Mesenchymal stem cell (in vitro differentiated cells and primary cell): ENCODE measurements around the gene PDGFD.

ENCODE experiments used
- DNase-seq: peaks from one replicate; pipeline ENCODE4 v3.0.0-alpha.2; 2013
- H2AFZ ChIP-seq: one replicate; pipeline ENCODE4 v1.6.1; 2013; ENCODE audit warnings: low read depth, mild to moderate bottlenecking, control low read depth, inconsistent platforms, low read length, moderate library complexity
- H2AK5ac ChIP-seq: 2 replicates; pipeline ENCODE4 v1.6.1; 2013; ENCODE audit warnings: low read length, moderate library complexity, mild to moderate bottlenecking, inconsistent platforms; ENCODE audit not compliant: severe bottlenecking
- H2BK120ac ChIP-seq: one replicate; pipeline ENCODE4 v1.6.1; 2013; ENCODE audit warnings: low read depth, mild to moderate bottlenecking, inconsistent platforms, low read length, moderate library complexity
- H2BK12ac ChIP-seq, 2 experiments: one replicate each; pipeline ENCODE4 v1.6.1; 2013; ENCODE audit warnings: inconsistent platforms in 2 of 2, low read length in 2 of 2, mild to moderate bottlenecking in 2 of 2, moderate library complexity in 2 of 2, control low read depth in 1 of 2
- H2BK15ac ChIP-seq: one replicate; pipeline ENCODE4 v1.6.1; 2013; ENCODE audit warnings: mild to moderate bottlenecking, low read depth, inconsistent platforms; ENCODE audit not compliant: poor library complexity, severe bottlenecking
- H2BK5ac ChIP-seq: 2 replicates; pipeline ENCODE4 v1.6.1; 2013; ENCODE audit warnings: low read depth, mild to moderate bottlenecking, low read length, control low read depth, inconsistent platforms; ENCODE audit not compliant: poor library complexity, severe bottlenecking
- H3K14ac ChIP-seq, 2 experiments: one replicate each; pipeline ENCODE4 v1.6.1; 2013; ENCODE audit warnings: inconsistent platforms in 2 of 2, low read length in 2 of 2, control low read depth in 1 of 2, mild to moderate bottlenecking in 1 of 2, moderate library complexity in 1 of 2
- H3K18ac ChIP-seq, 2 experiments: one replicate each; pipeline ENCODE4 v1.6.1; 2013; ENCODE audit warnings: inconsistent platforms in 2 of 2, low read length in 2 of 2, control low read depth in 1 of 2, low read depth in 1 of 2, mild to moderate bottlenecking in 1 of 2
- H3K23ac ChIP-seq, 2 experiments: one replicate each; pipeline ENCODE4 v1.6.1; 2013; ENCODE audit warnings: inconsistent platforms in 2 of 2, low read length in 2 of 2, mild to moderate bottlenecking in 2 of 2, moderate library complexity in 2 of 2, control low read depth in 1 of 2
- H3K27ac ChIP-seq: 2 replicates; pipeline ENCODE4 v1.5.1; 2013; ENCODE audit warnings: mild to moderate bottlenecking, moderate library complexity, low read length, control low read depth, inconsistent platforms; ENCODE audit not compliant: poor library complexity, severe bottlenecking
- H3K27me3 ChIP-seq, 2 experiments: 2 replicates each; pipeline versions ENCODE4 v1.6.1 to v1.7.0; 2013; ENCODE audit warnings: low read length in 2 of 2, mild to moderate bottlenecking in 2 of 2, moderate library complexity in 2 of 2, control low read depth in 1 of 2, inconsistent platforms in 1 of 2; ENCODE audit not compliant: control insufficient read depth in 1 of 2, insufficient read depth in 1 of 2
- H3K36me3 ChIP-seq, 2 experiments: 2 replicates each; pipeline versions ENCODE4 v1.6.1 to v1.7.0; 2013; ENCODE audit warnings: low read length in 2 of 2, control low read depth in 1 of 2, inconsistent platforms in 1 of 2, low read depth in 1 of 2, mild to moderate bottlenecking in 1 of 2; ENCODE audit not compliant: insufficient read depth in 2 of 2, control insufficient read depth in 1 of 2
- H3K4ac ChIP-seq, 2 experiments: one replicate each; pipeline ENCODE4 v1.6.1; 2013; ENCODE audit warnings: inconsistent platforms in 2 of 2, low read length in 2 of 2, mild to moderate bottlenecking in 2 of 2, moderate library complexity in 2 of 2, control low read depth in 1 of 2, low read depth in 1 of 2
- H3K4me1 ChIP-seq: 2 replicates; pipeline ENCODE4 v1.6.1; 2013; ENCODE audit warnings: low read depth, low read length, control low read depth; ENCODE audit not compliant: control insufficient read depth, insufficient read depth
- H3K4me2 ChIP-seq: 2 replicates; pipeline ENCODE4 v1.6.1; 2013; ENCODE audit warnings: low read length, mild to moderate bottlenecking, inconsistent platforms; ENCODE audit not compliant: poor library complexity, severe bottlenecking
- H3K4me3 ChIP-seq, 2 experiments: 2 replicates each; pipeline versions ENCODE4 v1.5.1 to v1.7.0; 2013; ENCODE audit warnings: low read length in 2 of 2, mild to moderate bottlenecking in 2 of 2, control low read depth in 1 of 2, low read depth in 1 of 2; ENCODE audit not compliant: insufficient read depth in 1 of 2
- H3K79me1 ChIP-seq: replicated peaks from 2 replicates; pipeline ENCODE4 v1.6.1; 2013; ENCODE audit warnings: mild to moderate bottlenecking, control low read depth, low read length, inconsistent platforms; ENCODE audit not compliant: poor library complexity, severe bottlenecking
- H3K9ac ChIP-seq: 2 replicates; pipeline ENCODE4 v1.7.0; 2013; ENCODE audit warnings: mild to moderate bottlenecking, low read length, moderate library complexity
- H3K9me3 ChIP-seq: 2 replicates; pipeline ENCODE4 v1.7.0; 2013; ENCODE audit warnings: mild to moderate bottlenecking, low read length; ENCODE audit not compliant: control insufficient read depth
- H4K8ac ChIP-seq: one replicate; pipeline ENCODE4 v1.6.1; 2013; ENCODE audit warnings: inconsistent platforms, mild to moderate bottlenecking, low read length, moderate library complexity
- H4K91ac ChIP-seq: one replicate; pipeline ENCODE4 v1.6.1; 2013; ENCODE audit warnings: mild to moderate bottlenecking, low read length, inconsistent platforms
- WGBS: methylation state at CpG from one replicate; pipeline ENCODE4 v1.1.7; 2013; ENCODE audit warnings: mixed read lengths; 5-methylcytosine and 5-hydroxymethylcytosine counted together

Gene PDGFD

GRCh38 chr11:104078245-104078644 lies 85.7 kb downstream of the PDGFD start:
- Histone ChIP-seq H3K27me3 (no peaks in the 10 kb centered on the region), H3K14ac (no peak overlapping the region), H3K4ac (no peak overlapping the region), H3K27ac (no peak overlapping the region), H3K4me2 (no peak overlapping the region), H4K8ac (no peak overlapping the region), H2BK5ac (no peak overlapping the region), H3K36me3 (no peaks in the 10 kb centered on the region), H4K91ac (no peak overlapping the region), H3K4me1 (no peaks in the 10 kb centered on the region), H3K4me3 (no peak overlapping the region), H2BK120ac (no peak overlapping the region), H3K79me1 (no peaks in the 10 kb centered on the region), H3K18ac (no peak overlapping the region), H3K9me3 (no peaks in the 10 kb centered on the region), H2BK15ac (no peak overlapping the region), H2BK12ac (no peak overlapping the region), H2AK5ac (no peak overlapping the region), H3K9ac (no peak overlapping the region), H3K23ac (no peak overlapping the region), H2AFZ (no peak overlapping the region)
- 43% methylated on average over 2 of the region's 4 CpGs for WGBS
- no peak for DNase-seq

DNA sequence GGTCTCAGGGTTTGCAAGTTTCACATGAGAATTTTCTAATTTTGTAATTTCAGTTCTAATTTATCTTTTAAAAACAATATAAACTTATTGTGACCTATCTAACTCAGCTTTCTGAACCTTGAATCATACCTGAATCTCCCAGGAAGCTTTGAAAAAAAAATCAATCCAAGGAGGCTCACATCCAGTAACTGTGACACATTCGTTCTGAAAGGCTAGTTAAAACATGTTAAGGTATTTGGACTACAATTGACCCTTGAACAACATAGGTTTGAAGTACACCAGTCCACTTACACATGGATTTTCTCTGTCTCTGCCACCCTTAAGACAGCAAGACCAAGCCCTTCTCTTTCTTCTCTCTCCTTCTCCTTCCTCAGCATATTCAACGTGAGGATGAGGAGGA lies 87.5 kb downstream of the PDGFD start:
- no peaks in the 10 kb centered on the region for H3K27me3 ChIP-seq
- no peak overlapping the region for H3K9ac ChIP-seq
- H3K18ac ChIP-seq: no peak overlapping the region
- WGBS: 93% methylated on average over 1 of the region's 2 CpGs
- no peak overlapping the region for H2BK15ac ChIP-seq
- no peak overlapping the region for H3K23ac ChIP-seq
- H2BK120ac ChIP-seq: no peak overlapping the region
- no peak overlapping the region for H2AFZ ChIP-seq
- H2BK5ac ChIP-seq: no peak overlapping the region
- no peaks in the 10 kb centered on the region for H3K36me3 ChIP-seq
- H3K4ac ChIP-seq: no peak overlapping the region
- H3K27ac ChIP-seq: no peak overlapping the region
- H2BK12ac ChIP-seq: no peak overlapping the region
- no peak overlapping the region for H3K14ac ChIP-seq
- H3K4me2 ChIP-seq: no peak overlapping the region
- no peaks in the 10 kb centered on the region for H3K4me1 ChIP-seq
- no peak overlapping the region for H3K4me3 ChIP-seq
- H3K9me3 ChIP-seq: no peaks in the 10 kb centered on the region
- H3K79me1 ChIP-seq: no peaks in the 10 kb centered on the region
- no peak overlapping the region for H2AK5ac ChIP-seq
- no peak overlapping the region for H4K8ac ChIP-seq
- no peak for DNase-seq
- H4K91ac ChIP-seq: no peak overlapping the region

- no peak overlapping the region for H2BK5ac ChIP-seq
- H3K4me2 ChIP-seq: no peak overlapping the region
- no peak overlapping the region for H3K4me3 ChIP-seq
- H4K8ac ChIP-seq: no peak overlapping the region
- H3K4ac ChIP-seq: no peak overlapping the region
- H3K9ac ChIP-seq: no peak overlapping the region
- H3K23ac ChIP-seq: no peak overlapping the region
- H2AK5ac ChIP-seq: no peak overlapping the region
- no peaks in the 10 kb centered on the region for H3K36me3 ChIP-seq
- no peak overlapping the region for H2BK120ac ChIP-seq
- H4K91ac ChIP-seq: no peak overlapping the region
- H3K79me1 ChIP-seq: no peaks in the 10 kb centered on the region
- no peak overlapping the region for H3K18ac ChIP-seq
- H3K4me1 ChIP-seq: no peaks in the 10 kb centered on the region
- H2BK15ac ChIP-seq: no peak overlapping the region
- no peak overlapping the region for H3K27ac ChIP-seq
- 98% methylated on average over 4 of the region's 4 CpGs for WGBS
- no peak overlapping the region for H2AFZ ChIP-seq
- no peak overlapping the region for H3K14ac ChIP-seq
- H3K27me3 ChIP-seq: no peaks in the 10 kb centered on the region
- H2BK12ac ChIP-seq: no peak overlapping the region
- no peak for DNase-seq
- no peaks in the 10 kb centered on the region for H3K9me3 ChIP-seq
Measured at GRCh38 chr11:104075706-104076105, 88.2 kb downstream of the PDGFD start.

- Histone ChIP-seq H3K27ac (no peak overlapping the region), H4K91ac (no peak overlapping the region), H3K9ac (no peak overlapping the region), H3K4me2 (no peak overlapping the region), H3K4me3 (no peak overlapping the region), H4K8ac (no peak overlapping the region), H2BK120ac (no peak overlapping the region), H3K14ac (no peak overlapping the region), H3K4me1 (no peaks in the 10 kb centered on the region), H3K18ac (no peak overlapping the region), H2BK15ac (no peak overlapping the region), H3K27me3 (no peaks in the 10 kb centered on the region), H3K4ac (no peak overlapping the region), H2BK5ac (no peak overlapping the region), H2AFZ (no peak overlapping the region), H3K9me3 (no peaks in the 10 kb centered on the region), H2AK5ac (no peak overlapping the region), H3K36me3 (no peaks in the 10 kb centered on the region), H3K79me1 (no peaks in the 10 kb centered on the region), H2BK12ac (no peak overlapping the region), H3K23ac (no peak overlapping the region)
- no peak for DNase-seq
Measured at GRCh38 chr11:104075091-104075490, 88.9 kb downstream of the PDGFD start.
